Thoracic aorta (tissue), 2 donors: ENCODE data around the gene MEIS2. TPM values are rescaled to one million over a fixed set of nuclear protein-coding genes. Genes with fewer than 3 reads are reported as not detected.

Experiments used
- ATAC-seq: fragments of 150-250 bp; one replicate; pipeline ENCODE4 v1.8.0; 2017; ENCODE audit warnings: low read depth; ENCODE audit not compliant: insufficient number of reproducible peaks, low FRiP score
- DNase-seq: peaks from one replicate; pipeline ENCODE4 v3.0.0-alpha.2; 2020; ENCODE audit warnings: low spot score
- H3K27ac ChIP-seq, 2 donors: fragments of 200-600 bp; sonication (generic); 1 replicate in 1 of 2; 2 replicates in 1 of 2; pipeline ENCODE4 v1.5.1; 2016; ENCODE audit warnings: mild to moderate bottlenecking in 2 of 2, moderate library complexity in 2 of 2
- H3K27me3 ChIP-seq: fragments of 200-600 bp; sonication (generic); replicated peaks from 2 replicates; pipeline ENCODE4 v1.6.0; 2016; ENCODE audit warnings: mild to moderate bottlenecking; ENCODE audit not compliant: insufficient read depth
- H3K36me3 ChIP-seq: fragments of 200-600 bp; sonication (generic); one replicate; pipeline ENCODE4 v1.5.1; 2016
- H3K4me1 ChIP-seq, 2 donors: fragments of 200-600 bp; sonication (generic); 1 replicate in 1 of 2; 2 replicates in 1 of 2; pipeline versions ENCODE4 v1.5.1 to v1.6.0; 2016; ENCODE audit warnings: low read depth in 2 of 2, mild to moderate bottlenecking in 1 of 2; ENCODE audit not compliant: control insufficient read depth in 1 of 2
- H3K4me3 ChIP-seq: fragments of 200-600 bp; sonication (generic); 2 replicates; pipeline ENCODE4 v1.5.1; 2016; ENCODE audit warnings: mild to moderate bottlenecking
- H3K9me3 ChIP-seq: fragments of 200-600 bp; sonication (generic); 2 replicates; pipeline ENCODE4 v1.5.1; 2016
- CTCF ChIP-seq: fragments of 200-600 bp; sonication (generic); IDR thresholded peaks from one replicate; pipeline ENCODE4 v1.5.1; 2019; ENCODE audit warnings: antibody characterized with exemption
- total RNA-seq, 2 donors: library from RNA; depleted of rRNA; stranded (reverse); fragments of >200 nt; gene quantifications; one replicate each; pipeline versions ENCODE4 v1.1.0 to v1.2.3, GENCODE V29; 2016

MEIS2 gene
- total RNA-seq, 2 donors from 2014 or later, result 46.4 to 57.2 TPM

- H3K4me3 ChIP-seq, result no peak overlapping the region
- H3K9me3 ChIP-seq, result no peaks in the 10 kb centered on the region
- no peak for TF ChIP-seq CTCF
- no peaks in the 10 kb centered on the region for H3K27me3 ChIP-seq
- ATAC-seq, result no peak
- no peak overlapping the region for H3K27ac ChIP-seq
- H3K36me3 ChIP-seq, result no peaks in the 10 kb centered on the region
- H3K4me1 ChIP-seq, result no peaks in the 10 kb centered on the region
- no peak for DNase-seq
Observed at GRCh38 chr15:37140531-37141058, 40.2 kb upstream of the MEIS2 start.

- Histone ChIP-seq H3K4me1 (no peaks in the 10 kb centered on the region), H3K9me3 (no peaks in the 10 kb centered on the region), H3K4me3 (no peak overlapping the region), H3K27me3 (no peaks in the 10 kb centered on the region), H3K36me3 (no peaks in the 10 kb centered on the region), H3K27ac (no peak overlapping the region)
- TF ChIP-seq CTCF, result no peak
- ATAC-seq (no peak), DNase-seq (no peak)
Observed at GRCh38 chr15:37138591-37139215, 38.4 kb upstream of the MEIS2 start.

GRCh38 chr15:37137221-37137620 lies 36.9 kb upstream of the MEIS2 start:
- no peak for DNase-seq
- Histone ChIP-seq H3K4me3 (no peak overlapping the region), H3K27ac (no peak overlapping the region), H3K9me3 (no peaks in the 10 kb centered on the region), H3K4me1 (no peaks in the 10 kb centered on the region), H3K27me3 (no peaks in the 10 kb centered on the region), H3K36me3 (no peaks in the 10 kb centered on the region)
- no peak for ATAC-seq
- no peak for TF ChIP-seq CTCF

- DNase-seq (no peak), ATAC-seq (no peak)
- H3K27ac ChIP-seq, result no peak overlapping the region
- H3K36me3 ChIP-seq, result no peaks in the 10 kb centered on the region
- no peaks in the 10 kb centered on the region for H3K4me1 ChIP-seq
- H3K27me3 ChIP-seq, result no peaks in the 10 kb centered on the region
- no peaks in the 10 kb centered on the region for H3K9me3 ChIP-seq
- no peak for TF ChIP-seq CTCF
- H3K4me3 ChIP-seq, result no peak overlapping the region
Observed at GRCh38 chr15:37136666-37137065, 36.3 kb upstream of the MEIS2 start.

GRCh38 chr15:37135225-37135624 lies 34.9 kb upstream of the MEIS2 start:
- ATAC-seq (no peak), DNase-seq (no peak)
- no peaks in the 10 kb centered on the region for H3K9me3 ChIP-seq
- H3K27ac ChIP-seq, result no peak overlapping the region
- H3K4me3 ChIP-seq, result no peak overlapping the region
- no peak for TF ChIP-seq CTCF
- no peaks in the 10 kb centered on the region for H3K36me3 ChIP-seq
- no peaks in the 10 kb centered on the region for H3K4me1 ChIP-seq
- H3K27me3 ChIP-seq, result no peaks in the 10 kb centered on the region
